ENCODE measurements around the gene KDM1B.
A peak's percentile ranks its signal among the peaks of the same experiment; 100 is the strongest.
"Not testable (repeated sequence)": the region's sequence is repeated elsewhere in the genome, so short reads cannot be mapped to it uniquely, and the experiment has no call there.

KDM1B gene

GRCh38 chr6:18147616-18148015 is 7.6 kb upstream of the KDM1B start:
- FAIRE-seq, result no peak
- no peak for DNase-seq (ENCODE audit: extremely low spot score, insufficient read length, low read depth)

GRCh38 chr6:18148304-18149025 is 6.8 kb upstream of the KDM1B start:
- FAIRE-seq, result no peak
- DNase-seq (ENCODE audit: extremely low spot score, insufficient read length, low read depth), result no peak

- FAIRE-seq; DNase-seq (ENCODE audit: extremely low spot score, insufficient read length, low read depth): not testable (repeated sequence)
Measured at GRCh38 chr6:18151391-18151790, 3.8 kb upstream of the KDM1B start.

- DNase-seq (ENCODE audit: extremely low spot score, insufficient read length, low read depth) (no peak), FAIRE-seq (no peak)
Measured at GRCh38 chr6:18151801-18152200, 3.4 kb upstream of the KDM1B start.

- no peak for FAIRE-seq
- no peak for DNase-seq (ENCODE audit: extremely low spot score, insufficient read length, low read depth)
Measured at GRCh38 chr6:18153311-18153703, 1.9 kb upstream of the KDM1B start.

GRCh38 chr6:18154507-18155149 is 594 bp upstream of the KDM1B start, which contains the start of gene TPMT:
TPMT (minus strand) TSS chr6:18155077; CDS start chr6:18149127, 5,950 bp downstream.
- peak; percentile 9 for FAIRE-seq

GRCh38 chr6:18155864-18156421 is 721 bp downstream of the KDM1B start:
- FAIRE-seq (peak; percentile 96), DNase-seq (ENCODE audit: extremely low spot score, insufficient read length, low read depth) (peak; percentile 30)

More at GRCh38 chr6:18154507-18155149, 594 bp upstream of the KDM1B start, which contains the start of gene TPMT:
- DNase-seq (ENCODE audit: extremely low spot score, insufficient read length, low read depth), result no peak

- no peak for DNase-seq (ENCODE audit: extremely low spot score, insufficient read length, low read depth)
- FAIRE-seq, result no peak
Measured at GRCh38 chr6:18160911-18161310, 5.7 kb downstream of the KDM1B start.

GRCh38 chr6:18161431-18161830 is 6.2 kb downstream of the KDM1B start:
- FAIRE-seq (no peak), DNase-seq (ENCODE audit: extremely low spot score, insufficient read length, low read depth) (no peak)

- DNase-seq (ENCODE audit: extremely low spot score, insufficient read length, low read depth) (no peak), FAIRE-seq (no peak)
Measured at GRCh38 chr6:18162401-18162800, 7.2 kb downstream of the KDM1B start.

- DNase-seq (ENCODE audit: extremely low spot score, insufficient read length, low read depth), result no peak
Measured at GRCh38 chr6:18165751-18166150, 10.5 kb downstream of the KDM1B start.

GRCh38 chr6:18166312-18167036 is 11.3 kb downstream of the KDM1B start:
- FAIRE-seq (no peak), DNase-seq (ENCODE audit: extremely low spot score, insufficient read length, low read depth) (no peak)

More at GRCh38 chr6:18165751-18166150, 10.5 kb downstream of the KDM1B start:
- FAIRE-seq, result no peak

GRCh38 chr6:18168264-18168663 is 13.0 kb downstream of the KDM1B start:
- DNase-seq (ENCODE audit: extremely low spot score, insufficient read length, low read depth) (no peak), FAIRE-seq (no peak)

GRCh38 chr6:18171871-18172270 is 16.6 kb downstream of the KDM1B start:
- DNase-seq (ENCODE audit: extremely low spot score, insufficient read length, low read depth) (no peak), FAIRE-seq (no peak)

GRCh38 chr6:18176198-18176597 is 21.0 kb downstream of the KDM1B start:
- DNase-seq (ENCODE audit: extremely low spot score, insufficient read length, low read depth); FAIRE-seq: not testable (repeated sequence)

GRCh38 chr6:18177286-18177965 is 22.2 kb downstream of the KDM1B start:
- FAIRE-seq (no peak), DNase-seq (ENCODE audit: extremely low spot score, insufficient read length, low read depth) (no peak)

GRCh38 chr6:18178960-18179615 is 23.9 kb downstream of the KDM1B start:
- FAIRE-seq (no peak), DNase-seq (ENCODE audit: extremely low spot score, insufficient read length, low read depth) (no peak)

- no peak for DNase-seq (ENCODE audit: extremely low spot score, insufficient read length, low read depth)
- FAIRE-seq, result no peak
Measured at GRCh38 chr6:18179770-18180356, 24.6 kb downstream of the KDM1B start.

- DNase-seq (ENCODE audit: extremely low spot score, insufficient read length, low read depth) (no peak), FAIRE-seq (no peak)
Measured at GRCh38 chr6:18182568-18182967, 27.3 kb downstream of the KDM1B start.

Data from GM18507 (cell line).